Neutrophil (primary cell): Measurements from ENCODE around the gene NEK11.

ENCODE experiments used
- H3K27ac ChIP-seq: fragments of 200-600 bp; sonication (generic); 2 replicates; pipeline ENCODE4 v1.5.1; 2016; ENCODE audit warnings: mild to moderate bottlenecking, moderate library complexity
- H3K27me3 ChIP-seq: fragments of 200-600 bp; sonication (generic); 2 replicates; pipeline ENCODE4 v1.6.0; 2016; ENCODE audit warnings: mild to moderate bottlenecking
- H3K36me3 ChIP-seq: fragments of 200-600 bp; sonication (generic); 2 replicates; pipeline ENCODE4 v1.5.1; 2017
- H3K4me1 ChIP-seq, 2 experiments: fragments of 200-600 bp in 1 of 2; sonication (generic) in 1 of 2; 1 replicate in 1 of 2; 2 replicates in 1 of 2; pipeline versions ENCODE4 v1.5.1 to v1.6.1; 2013 to 2016; ENCODE audit warnings: low read depth in 1 of 2, low read length in 1 of 2, mild to moderate bottlenecking in 1 of 2, moderate library complexity in 1 of 2; ENCODE audit not compliant: control insufficient read depth in 1 of 2, insufficient read depth in 1 of 2
- H3K4me3 ChIP-seq, 2 experiments: fragments of 200-600 bp in 1 of 2; sonication (generic) in 1 of 2; 1 replicate in 1 of 2; 2 replicates in 1 of 2; pipeline ENCODE4 v1.5.1; 2013 to 2016; ENCODE audit warnings: low read depth in 1 of 2, low read length in 1 of 2, mild to moderate bottlenecking in 1 of 2, moderate library complexity in 1 of 2
- H3K9me3 ChIP-seq: fragments of 200-600 bp; sonication (generic); 2 replicates; pipeline ENCODE4 v1.5.1; 2016
- CTCF ChIP-seq: fragments of 200-600 bp; sonication (generic); IDR thresholded peaks from 2 replicates; pipeline ENCODE4 v1.5.1; 2016; ENCODE audit warnings: antibody characterized with exemption

Gene NEK11

GRCh38 chr3:131026321-131027151 lies at the start of gene NEK11, which contains the start of gene ASTE1:
Gene NEK11, plus strand, starts transcription at chr3:131026877. Its CDS starts 2,832 bp downstream, at chr3:131029709.
Gene ASTE1, minus strand, starts transcription at chr3:131026825. Its CDS starts 1,519 bp downstream, at chr3:131025306.
- H3K4me3 ChIP-seq: peak within 1 kb of the TSS; percentile 78 to 81
- TF ChIP-seq CTCF: no peak

GRCh38 chr3:130979117-130979516 lies 47.6 kb upstream of the NEK11 start:
- peaks cover 8 to 17% of the 10 kb centered on the region in 2 experiments for H3K4me1 ChIP-seq
- no peak overlapping the region for H3K27ac ChIP-seq
- no peaks in the 10 kb centered on the region for H3K9me3 ChIP-seq
- no peak for TF ChIP-seq CTCF
- H3K36me3 ChIP-seq: peaks cover 30% of the 10 kb centered on the region
- H3K4me3 ChIP-seq: no peak overlapping the region
- no peaks in the 10 kb centered on the region for H3K27me3 ChIP-seq

More at GRCh38 chr3:131026321-131027151, at the start of gene NEK11, which contains the start of gene ASTE1:
- Histone ChIP-seq H3K4me1 (peaks cover 15 to 22% of the 10 kb centered on the region in 2 experiments), H3K36me3 (peaks cover 15% of the 10 kb centered on the region), H3K27me3 (no peaks in the 10 kb centered on the region), H3K27ac (peak within 1 kb of the TSS; percentile 88), H3K9me3 (no peaks in the 10 kb centered on the region)

- H3K27ac ChIP-seq: no peak overlapping the region
- peaks cover 0 to 6% of the 10 kb centered on the region in 2 experiments for H3K4me1 ChIP-seq
- H3K36me3 ChIP-seq: peaks cover 26% of the 10 kb centered on the region
- no peaks in the 10 kb centered on the region for H3K27me3 ChIP-seq
- no peak overlapping the region for H3K4me3 ChIP-seq
- no peak for TF ChIP-seq CTCF
- H3K9me3 ChIP-seq: no peaks in the 10 kb centered on the region
Observed at GRCh38 chr3:130981469-130981868, 45.2 kb upstream of the NEK11 start.

GRCh38 chr3:130990282-130990681 lies 36.4 kb upstream of the NEK11 start:
- Histone ChIP-seq H3K27ac (no peak overlapping the region), H3K27me3 (no peaks in the 10 kb centered on the region)
- TF ChIP-seq CTCF: no peak

GRCh38 chr3:130991126-130991525 lies 35.6 kb upstream of the NEK11 start:
- Histone ChIP-seq H3K4me1 (peaks cover 0 to 9% of the 10 kb centered on the region in 2 experiments), H3K9me3 (no peaks in the 10 kb centered on the region), H3K27ac (no peak overlapping the region), H3K36me3 (peaks cover 11% of the 10 kb centered on the region), H3K4me3 (no peak overlapping the region), H3K27me3 (no peaks in the 10 kb centered on the region)
- TF ChIP-seq CTCF: no peak

More at GRCh38 chr3:130990282-130990681, 36.4 kb upstream of the NEK11 start:
- Histone ChIP-seq H3K36me3 (peaks cover 11% of the 10 kb centered on the region), H3K4me1 (peaks cover 0 to 9% of the 10 kb centered on the region in 2 experiments), H3K9me3 (no peaks in the 10 kb centered on the region), H3K4me3 (no peak overlapping the region)
